IPS-NIHi7 (cell line): ENCODE measurements around the gene ARHGDIB.

Experiments used
- DNase-seq: peaks from one replicate; pipeline ENCODE4 v3.0.0; 2012; ENCODE audit warnings: mixed read lengths; ENCODE audit errors: extremely low spot score

Gene ARHGDIB

GRCh38 chr12:14893506-14894250 is 67.7 kb downstream of the ARHGDIB start:
- DNase-seq = no peak

GRCh38 chr12:14892726-14893505 is 68.5 kb downstream of the ARHGDIB start:
- no peak for DNase-seq
